ENCODE results near the gene CRCP.

GRCh38 chr7:66142996-66143395 lies 28.3 kb downstream of the CRCP start:
- no peak for TF ChIP-seq CTCF (IDR thresholded peaks at IDR 0.05)
- TF ChIP-seq EP300 (IDR thresholded peaks at IDR 0.05), result peak in 1 of 4 donors; percentile 79

All from upper lobe of left lung (tissue), 4 donors.